ENCODE measurements around the gene ESD. TPM values are rescaled to one million over a fixed set of nuclear protein-coding genes. Genes with fewer than 3 reads are reported as not detected.

The ESD gene
- total and polyA plus RNA-seq, 3 donors from 2014 or later, result 60.3 to 95.8 (median 65.4) TPM

DNA sequence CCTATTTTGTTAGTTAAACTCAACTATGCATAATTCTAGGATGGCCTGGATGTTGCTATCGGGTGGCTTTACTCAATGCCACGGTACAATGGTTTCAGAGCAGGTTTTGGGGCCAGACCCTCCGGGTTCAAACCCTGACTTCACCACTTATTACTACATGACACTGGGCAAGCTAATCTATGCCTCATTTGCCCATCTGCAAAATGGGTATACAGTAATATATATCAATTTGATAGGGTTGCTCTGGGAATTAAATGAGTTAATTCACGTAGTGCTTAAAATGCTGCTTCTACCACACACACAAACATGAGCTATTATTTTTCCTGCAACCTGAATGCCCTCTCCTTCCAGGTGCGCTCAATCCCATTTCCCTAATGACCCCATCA lies 839 bp downstream of the ESD start:
- no peaks in the 10 kb centered on the region for H3K9me3 ChIP-seq
- TF ChIP-seq, protein P1, sequence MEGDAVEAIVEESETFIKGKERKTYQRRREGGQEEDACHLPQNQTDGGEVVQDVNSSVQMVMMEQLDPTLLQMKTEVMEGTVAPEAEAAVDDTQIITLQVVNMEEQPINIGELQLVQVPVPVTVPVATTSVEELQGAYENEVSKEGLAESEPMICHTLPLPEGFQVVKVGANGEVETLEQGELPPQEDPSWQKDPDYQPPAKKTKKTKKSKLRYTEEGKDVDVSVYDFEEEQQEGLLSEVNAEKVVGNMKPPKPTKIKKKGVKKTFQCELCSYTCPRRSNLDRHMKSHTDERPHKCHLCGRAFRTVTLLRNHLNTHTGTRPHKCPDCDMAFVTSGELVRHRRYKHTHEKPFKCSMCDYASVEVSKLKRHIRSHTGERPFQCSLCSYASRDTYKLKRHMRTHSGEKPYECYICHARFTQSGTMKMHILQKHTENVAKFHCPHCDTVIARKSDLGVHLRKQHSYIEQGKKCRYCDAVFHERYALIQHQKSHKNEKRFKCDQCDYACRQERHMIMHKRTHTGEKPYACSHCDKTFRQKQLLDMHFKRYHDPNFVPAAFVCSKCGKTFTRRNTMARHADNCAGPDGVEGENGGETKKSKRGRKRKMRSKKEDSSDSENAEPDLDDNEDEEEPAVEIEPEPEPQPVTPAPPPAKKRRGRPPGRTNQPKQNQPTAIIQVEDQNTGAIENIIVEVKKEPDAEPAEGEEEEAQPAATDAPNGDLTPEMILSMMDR (IDR thresholded peaks at IDR 0.05), result no peak
- TF ChIP-seq POLR2A (IDR thresholded peaks at IDR 0.05), result no peak
- H3K27ac ChIP-seq, result peak overlapping the region; percentile 95 to 96
- peak overlapping the region; percentile 85 to 96 for H3K4me3 ChIP-seq
- intact Hi-C loops (cut with DNase I; ENCODE audit: low total_unique reads), result no loop called here
- H3K27me3 ChIP-seq, result no peaks in the 10 kb centered on the region
- DNase-seq, result no peak
- no peaks in the 10 kb centered on the region for H3K36me3 ChIP-seq (ENCODE audit: low read depth, missing control alignments)
- WGBS, 2 donors, result 40 to 50% methylated on average over 5 of the region's 5 CpGs
- peaks cover 10% of the 10 kb centered on the region for H3K4me1 ChIP-seq

DNA sequence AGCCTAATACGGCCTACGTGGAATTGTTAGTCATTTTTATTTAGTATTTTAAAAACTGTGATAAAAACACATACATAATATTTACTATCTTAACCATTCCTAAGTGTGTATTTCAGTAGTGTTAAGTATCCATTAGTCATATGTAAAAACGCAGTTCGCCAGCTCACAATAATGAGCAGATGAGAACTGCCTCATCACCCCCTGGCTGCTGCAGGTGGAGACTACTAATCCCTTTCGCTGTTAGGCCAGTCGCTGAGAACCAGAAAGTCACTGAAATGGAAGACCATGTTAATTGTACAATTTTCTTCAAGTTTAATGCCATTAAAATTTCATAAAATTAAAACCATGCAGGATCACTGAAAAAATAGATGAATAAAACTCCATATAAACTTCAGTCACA lies 1.6 kb downstream of the ESD start:
- peaks cover 10% of the 10 kb centered on the region for H3K4me1 ChIP-seq
- intact Hi-C loops (cut with DNase I; ENCODE audit: low total_unique reads), result no loop called here
- 55 to 72% methylated on average over 6 of the region's 6 CpGs for WGBS, 2 donors
- TF ChIP-seq, protein P1 (IDR thresholded peaks at IDR 0.05), result no peak
- TF ChIP-seq POLR2A (IDR thresholded peaks at IDR 0.05), result no peak
- no peaks in the 10 kb centered on the region for H3K9me3 ChIP-seq
- no peaks in the 10 kb centered on the region for H3K27me3 ChIP-seq
- DNase-seq, result no peak
- H3K4me3 ChIP-seq, result no peak overlapping the region
- H3K27ac ChIP-seq, result no peak overlapping the region
- H3K36me3 ChIP-seq (ENCODE audit: low read depth, missing control alignments), result no peaks in the 10 kb centered on the region

DNA sequence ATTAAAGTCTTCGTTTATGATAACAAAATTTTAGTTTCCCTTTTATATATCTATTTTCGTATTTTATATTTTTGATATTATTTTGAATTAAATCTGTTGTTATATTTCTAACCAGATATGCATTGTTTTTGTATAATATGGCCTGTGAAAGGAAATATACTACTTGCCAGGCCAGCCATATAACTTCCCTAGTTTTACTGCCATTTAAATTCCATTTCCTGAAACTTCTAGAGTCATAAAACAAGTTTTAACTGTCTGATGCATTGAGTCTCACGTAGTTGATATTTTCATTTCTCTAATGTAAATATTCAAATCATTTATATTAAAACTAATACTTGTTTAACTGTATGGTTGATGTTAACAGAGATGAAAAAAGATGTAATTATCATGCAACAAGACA lies 13.5 kb downstream of the ESD start:
- no peak overlapping the region for H3K27ac ChIP-seq
- DNase-seq, result no peak
- WGBS, 2 donors, result 78 to 86% methylated on average over 3 of the region's 3 CpGs
- H3K9me3 ChIP-seq, result no peaks in the 10 kb centered on the region
- TF ChIP-seq, protein P1 (IDR thresholded peaks at IDR 0.05), result no peak
- TF ChIP-seq POLR2A (IDR thresholded peaks at IDR 0.05), result no peak
- intact Hi-C loops (cut with DNase I; ENCODE audit: low total_unique reads), result no loop called here
- H3K36me3 ChIP-seq (ENCODE audit: low read depth, missing control alignments), result no peaks in the 10 kb centered on the region
- H3K4me3 ChIP-seq, result no peak overlapping the region
- no peaks in the 10 kb centered on the region for H3K4me1 ChIP-seq
- no peaks in the 10 kb centered on the region for H3K27me3 ChIP-seq

DNA sequence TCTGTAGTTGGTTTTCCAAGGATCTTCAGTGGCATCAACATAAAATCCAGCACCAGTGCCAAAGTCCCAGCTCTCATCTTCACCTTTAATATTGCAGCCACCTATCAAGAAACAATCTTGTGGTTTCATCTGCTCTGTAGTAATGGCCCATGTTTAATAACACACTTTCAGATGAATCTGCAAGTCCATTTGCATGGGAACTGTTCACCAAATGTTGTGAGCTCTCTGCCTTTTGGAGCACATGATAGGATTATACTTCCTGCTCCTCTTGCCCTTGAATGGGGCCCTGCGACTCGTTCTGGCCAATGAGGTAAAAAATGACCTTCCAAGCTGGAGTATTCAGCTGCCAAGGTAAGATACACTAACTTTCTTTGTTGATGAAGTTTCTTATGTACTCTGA lies 14.3 kb downstream of the ESD start:
- no peaks in the 10 kb centered on the region for H3K27me3 ChIP-seq
- H3K4me1 ChIP-seq, result no peaks in the 10 kb centered on the region
- H3K9me3 ChIP-seq, result no peaks in the 10 kb centered on the region
- no peak for DNase-seq
- intact Hi-C loops (cut with DNase I; ENCODE audit: low total_unique reads), result no loop called here
- TF ChIP-seq, protein P1 (IDR thresholded peaks at IDR 0.05), result no peak
- TF ChIP-seq POLR2A (IDR thresholded peaks at IDR 0.05), result no peak
- 46 to 64% methylated on average over 2 of the region's 2 CpGs for WGBS, 2 donors
- H3K27ac ChIP-seq, result no peak overlapping the region
- H3K36me3 ChIP-seq (ENCODE audit: low read depth, missing control alignments), result no peaks in the 10 kb centered on the region
- no peak overlapping the region for H3K4me3 ChIP-seq

DNA sequence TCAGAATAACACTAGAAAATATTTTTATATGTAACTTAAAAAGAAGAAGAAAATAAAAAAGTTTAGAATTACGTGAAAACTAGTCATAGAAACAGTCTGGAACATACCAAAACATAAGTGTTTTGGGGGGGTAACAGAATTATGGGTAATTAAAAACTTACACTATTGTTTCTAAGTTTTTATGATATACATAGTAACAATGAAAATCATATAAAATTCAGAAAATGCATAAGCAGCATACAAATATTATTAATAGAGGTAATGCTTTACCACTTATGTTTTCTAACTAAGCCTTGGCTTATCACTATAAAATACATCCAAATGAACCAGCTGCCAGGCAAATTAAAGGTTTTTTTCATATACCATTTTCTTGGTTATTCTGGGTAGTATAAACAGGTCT lies 14.9 kb downstream of the ESD start:
- WGBS, 2 donors, result 87 to 96% methylated on average over 1 of the region's 1 CpG
- no peaks in the 10 kb centered on the region for H3K4me1 ChIP-seq
- H3K36me3 ChIP-seq (ENCODE audit: low read depth, missing control alignments), result no peaks in the 10 kb centered on the region
- H3K4me3 ChIP-seq, result no peak overlapping the region
- no peaks in the 10 kb centered on the region for H3K9me3 ChIP-seq
- H3K27ac ChIP-seq, result no peak overlapping the region
- TF ChIP-seq POLR2A (IDR thresholded peaks at IDR 0.05), result no peak
- TF ChIP-seq, protein P1 (IDR thresholded peaks at IDR 0.05), result no peak
- DNase-seq, result no peak
- H3K27me3 ChIP-seq, result no peaks in the 10 kb centered on the region
- intact Hi-C loops (cut with DNase I; ENCODE audit: low total_unique reads), result no loop called here

Data from testis (tissue), 3 donors.